HFF-Myc (cell line): ENCODE data around the gene RGS21.

Experiments
- DNase-seq: peaks from one replicate; pipeline ENCODE4 v3.0.0-alpha.2; 2011; ENCODE audit warnings: low read depth; ENCODE audit errors: extremely low read depth
- H3K4me3 ChIP-seq: replicated peaks from 2 replicates; pipeline ENCODE4 v1.5.1; 2011; ENCODE audit warnings: low read depth, mild to moderate bottlenecking, control low read depth, low read length
- TF ChIP-seq, protein P1 (sequence below): IDR thresholded peaks from 2 replicates; pipeline ENCODE4 v1.5.1; 2012; ENCODE audit warnings: mild to moderate bottlenecking, low read depth, low read length, control low read depth; ENCODE audit errors: missing control alignments

RGS21 gene

GRCh38 chr1:192316942-192317450 lies at the start of gene RGS21:
TSS of gene RGS21 (plus strand) at chr1:192316992. CDS start at chr1:192343037, 26,045 bp downstream.
- TF ChIP-seq, protein P1, sequence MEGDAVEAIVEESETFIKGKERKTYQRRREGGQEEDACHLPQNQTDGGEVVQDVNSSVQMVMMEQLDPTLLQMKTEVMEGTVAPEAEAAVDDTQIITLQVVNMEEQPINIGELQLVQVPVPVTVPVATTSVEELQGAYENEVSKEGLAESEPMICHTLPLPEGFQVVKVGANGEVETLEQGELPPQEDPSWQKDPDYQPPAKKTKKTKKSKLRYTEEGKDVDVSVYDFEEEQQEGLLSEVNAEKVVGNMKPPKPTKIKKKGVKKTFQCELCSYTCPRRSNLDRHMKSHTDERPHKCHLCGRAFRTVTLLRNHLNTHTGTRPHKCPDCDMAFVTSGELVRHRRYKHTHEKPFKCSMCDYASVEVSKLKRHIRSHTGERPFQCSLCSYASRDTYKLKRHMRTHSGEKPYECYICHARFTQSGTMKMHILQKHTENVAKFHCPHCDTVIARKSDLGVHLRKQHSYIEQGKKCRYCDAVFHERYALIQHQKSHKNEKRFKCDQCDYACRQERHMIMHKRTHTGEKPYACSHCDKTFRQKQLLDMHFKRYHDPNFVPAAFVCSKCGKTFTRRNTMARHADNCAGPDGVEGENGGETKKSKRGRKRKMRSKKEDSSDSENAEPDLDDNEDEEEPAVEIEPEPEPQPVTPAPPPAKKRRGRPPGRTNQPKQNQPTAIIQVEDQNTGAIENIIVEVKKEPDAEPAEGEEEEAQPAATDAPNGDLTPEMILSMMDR: no peak
- no peak for DNase-seq

DNA sequence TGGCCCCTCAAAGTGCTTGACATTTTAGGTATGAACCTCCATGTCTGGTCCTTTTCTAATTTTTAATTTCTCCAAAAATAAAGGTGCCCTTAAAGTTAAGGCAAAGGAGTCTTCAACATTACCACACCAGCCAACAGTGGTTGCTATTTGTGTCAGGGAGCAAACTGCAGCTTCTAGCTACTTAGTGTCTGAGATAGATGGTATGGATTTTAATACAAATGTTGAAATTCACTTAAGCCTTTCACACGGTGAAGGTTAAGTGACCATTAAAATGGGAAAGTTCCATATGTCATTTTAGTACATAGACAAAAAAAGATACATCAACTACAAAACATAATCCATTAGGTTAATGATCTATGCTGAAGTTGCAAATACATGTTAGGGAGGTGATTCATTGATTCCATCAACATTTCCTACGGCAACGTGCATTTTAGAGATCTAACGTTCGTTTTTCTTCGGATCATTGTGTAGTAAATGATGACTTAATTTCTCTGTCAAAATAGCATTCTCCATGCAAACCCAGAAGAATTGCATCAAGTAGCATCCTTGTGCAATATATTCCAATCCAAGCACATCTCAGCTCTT lies 48.2 kb upstream of the RGS21 start:
- H3K4me3 ChIP-seq: no peak overlapping the region
- DNase-seq: no peak
- TF ChIP-seq, protein P1: no peak

More at GRCh38 chr1:192316942-192317450, at the start of gene RGS21:
- no peak within 1 kb of the TSS for H3K4me3 ChIP-seq

- H3K4me3 ChIP-seq: no peak overlapping the region
- TF ChIP-seq, protein P1: no peak
- DNase-seq: no peak
These were observed 46.4 kb upstream of the RGS21 start for GRCh38 chr1:192270398-192270797.

GRCh38 chr1:192272732-192273131 lies 44.1 kb upstream of the RGS21 start:
- DNase-seq: no peak
- H3K4me3 ChIP-seq: no peak overlapping the region
- TF ChIP-seq, protein P1: no peak

DNA sequence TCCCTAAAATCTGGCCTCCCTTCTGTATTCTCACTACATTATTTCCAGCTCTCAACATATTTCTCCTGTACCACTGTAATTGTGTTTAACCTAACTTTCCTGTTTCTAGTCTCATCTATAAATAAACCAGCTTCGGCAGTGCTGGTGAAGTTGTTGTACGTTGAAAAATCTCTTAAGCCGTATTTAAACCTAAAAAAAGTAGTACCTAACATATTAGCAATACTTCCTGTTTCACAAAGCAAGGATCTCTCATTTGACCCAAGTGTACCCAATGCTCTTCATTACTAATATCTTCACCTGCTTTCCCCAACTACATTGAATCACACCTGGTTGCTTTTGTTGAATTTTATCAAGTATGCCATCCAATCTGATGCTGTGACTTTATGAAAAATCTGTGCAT lies 42.2 kb upstream of the RGS21 start:
- H3K4me3 ChIP-seq: no peak overlapping the region
- no peak for DNase-seq
- TF ChIP-seq, protein P1: no peak

GRCh38 chr1:192277635-192278034 lies 39.2 kb upstream of the RGS21 start:
- H3K4me3 ChIP-seq: no peak overlapping the region
- DNase-seq: no peak
- TF ChIP-seq, protein P1: no peak

DNA sequence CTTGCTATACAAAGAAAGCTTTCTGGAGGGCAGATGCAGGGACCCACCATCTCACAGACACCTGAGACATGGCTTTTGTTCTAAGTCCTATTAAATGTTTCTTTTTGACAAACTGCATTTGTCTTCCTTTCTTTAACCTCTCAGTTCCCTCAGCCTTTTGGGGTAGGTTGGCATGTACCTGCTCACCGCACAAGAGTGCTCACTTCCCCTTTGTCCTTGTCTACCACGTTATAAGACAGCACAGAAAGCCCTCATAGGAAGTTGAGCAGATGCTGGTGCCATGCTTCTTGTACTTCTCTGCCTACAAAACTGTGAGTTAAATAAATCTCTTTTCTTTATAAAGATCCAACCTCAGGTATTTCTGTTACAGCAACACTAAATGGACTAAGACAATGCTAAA lies 31.9 kb upstream of the RGS21 start:
- TF ChIP-seq, protein P1: no peak
- no peak for DNase-seq

More for the DNA sequence above, 31.9 kb upstream of the RGS21 start:
- H3K4me3 ChIP-seq: no peak overlapping the region
